PC-9 (cell line): ENCODE data around the gene PSMG4. TPM values are rescaled to one million over a fixed set of nuclear protein-coding genes. Genes with fewer than 3 reads are reported as not detected.

Experiments used
- BruUV-seq: library from RNA; stranded (reverse); fragments of 400-500 nt; replicated peaks from 2 replicates; lab custom pipeline; 2021; lab: Mats Ljungman, UMichigan
- CTCF ChIA-PET: fragments of 300-600 bp; sonication (Branson Sonifier 250); formaldehyde crosslinking; loops from one replicate; lab custom pipeline; 2022; ENCODE audit warnings: antibody characterized with exemption; lab: Charles Lee
- POLR2A ChIA-PET: fragments of 300-600 bp; sonication (Branson Sonifier 250); formaldehyde crosslinking; loops from one replicate; lab custom pipeline; 2022; ENCODE audit warnings: antibody characterized with exemption; ENCODE audit not compliant: unreplicated experiment; lab: Charles Lee
- DNase-seq, 2 experiments: peaks; one replicate each; pipeline versions ENCODE4 v3.0.0 to v3.0.0-alpha.2; 2015 to 2022; ENCODE audit warnings: mixed read lengths in 1 of 2
- H2AFZ ChIP-seq: fragments of 200-600 bp; sonication (generic); 2 replicates; pipeline ENCODE4 v1.8.1; 2017; ENCODE audit warnings: antibody characterized with exemption
- H3F3A ChIP-seq: fragments of 200-600 bp; sonication (generic); 2 replicates; pipeline ENCODE4 v1.8.1; 2017; ENCODE audit warnings: antibody characterized with exemption, mild to moderate bottlenecking, low read depth; ENCODE audit not compliant: insufficient read depth
- H3K27ac ChIP-seq: fragments of 200-600 bp; sonication (generic); 2 replicates; pipeline ENCODE4 v1.6.1; 2016; ENCODE audit warnings: mixed run types
- H3K27me3 ChIP-seq: fragments of 200-600 bp; sonication (generic); 2 replicates; pipeline ENCODE4 v1.6.1; 2016; ENCODE audit warnings: low read depth, mixed run types; ENCODE audit not compliant: insufficient read depth
- H3K36me3 ChIP-seq: fragments of 200-600 bp; sonication (generic); 2 replicates; pipeline ENCODE4 v1.6.1; 2016; ENCODE audit warnings: low read depth, mixed run types
- H3K4me1 ChIP-seq: fragments of 200-600 bp; sonication (generic); replicated peaks from 2 replicates; pipeline ENCODE4 v1.6.1; 2016; ENCODE audit warnings: mixed run types; ENCODE audit not compliant: insufficient read depth
- H3K4me2 ChIP-seq: fragments of 200-600 bp; sonication (generic); 2 replicates; pipeline ENCODE4 v1.6.1; 2017; ENCODE audit warnings: mixed run types
- H3K4me3 ChIP-seq: fragments of 200-600 bp; sonication (generic); 2 replicates; pipeline ENCODE4 v1.6.1; 2016; ENCODE audit warnings: mixed run types
- H3K79me2 ChIP-seq: fragments of 200-600 bp; sonication (generic); 2 replicates; pipeline ENCODE4 v1.6.1; 2017; ENCODE audit warnings: low read depth, mixed run types
- H3K9me2 ChIP-seq: fragments of 200-600 bp; sonication (generic); 2 replicates; pipeline ENCODE4 v1.8.1; 2017; ENCODE audit warnings: mild to moderate bottlenecking; ENCODE audit not compliant: insufficient read depth
- H3K9me3 ChIP-seq: fragments of 200-600 bp; sonication (generic); 2 replicates; pipeline ENCODE4 v1.8.1; 2016; ENCODE audit warnings: low read depth; ENCODE audit not compliant: insufficient read depth
- H4K20me1 ChIP-seq: fragments of 200-600 bp; sonication (generic); 2 replicates; pipeline ENCODE4 v1.8.1; 2017; ENCODE audit not compliant: insufficient read depth
- CTCF ChIP-seq: fragments of 200-600 bp; sonication (generic); conservative IDR thresholded peaks from 2 replicates; pipeline ENCODE4 v1.6.1; 2017; ENCODE audit warnings: mixed run types, antibody characterized with exemption, mild to moderate bottlenecking, moderate library complexity
- EZH2 ChIP-seq: fragments of 200-600 bp; sonication (generic); IDR thresholded peaks from 2 replicates; pipeline ENCODE4 v1.8.0; 2017; ENCODE audit warnings: antibody characterized with exemption, low read depth
- intact Hi-C: fragments of 100-400 bp; cut with micrococcal nuclease; formaldehyde crosslinking; loops from one replicate; pipeline ENCODE4 v1.10.0; 2022; ENCODE audit not compliant: unreplicated experiment
- total RNA-seq: library from RNA; stranded (reverse); gene quantifications from 2 replicates; pipeline ENCODE4 v1.2.3, GENCODE V29; 2021

The PSMG4 gene
- total RNA-seq, 1 experiment from 2014 or later, result 33.8 TPM

- Histone ChIP-seq H3K4me1 (peaks cover 14% of the 10 kb centered on the region), H3K4me3 (no peak overlapping the region), H3K27me3 (no peaks in the 10 kb centered on the region), H2AFZ (no peak overlapping the region), H3K9me2 (no peaks in the 10 kb centered on the region), H3K27ac (no peak overlapping the region), H3K4me2 (no peak overlapping the region), H3K9me3 (no peaks in the 10 kb centered on the region), H3K36me3 (no peaks in the 10 kb centered on the region), H4K20me1 (no peaks in the 10 kb centered on the region), H3K79me2 (no peaks in the 10 kb centered on the region), H3F3A (no peaks in the 10 kb centered on the region; the same call in 1 of the 2 replicates)
- intact Hi-C loops, result no loop called here
- POLR2A ChIA-PET, result no interaction called here
- no peak for TF ChIP-seq CTCF
- TF ChIP-seq EZH2, result no peak
- BruUV-seq, result no TSS peak
- no peak for DNase-seq
- CTCF ChIA-PET, result no interaction called here
Measured at GRCh38 chr6:3213334-3213695, 45.4 kb upstream of the PSMG4 start.

- no peak overlapping the region for H3K4me2 ChIP-seq
- H3K4me3 ChIP-seq, result no peak overlapping the region
- ChIA-PET CTCF (no interaction called here), POLR2A (no interaction called here)
- 0 out of 2 replicates have a peak, but pooled peaks cover 1% of the 10 kb centered on the region for H3K4me1 ChIP-seq
- H3K9me2 ChIP-seq, result no peaks in the 10 kb centered on the region
- no TSS peak for BruUV-seq
- TF ChIP-seq CTCF, result no peak
- no peak for TF ChIP-seq EZH2
- intact Hi-C loops, result no loop called here
- H3K36me3 ChIP-seq, result no peaks in the 10 kb centered on the region
- H3F3A ChIP-seq, result no peaks in the 10 kb centered on the region
- no peak overlapping the region for H2AFZ ChIP-seq
- no peaks in the 10 kb centered on the region for H4K20me1 ChIP-seq
- no peaks in the 10 kb centered on the region for H3K79me2 ChIP-seq
- H3K27ac ChIP-seq, result no peak overlapping the region
- H3K27me3 ChIP-seq, result no peaks in the 10 kb centered on the region
- no peak for DNase-seq
- H3K9me3 ChIP-seq, result no peaks in the 10 kb centered on the region
Measured at GRCh38 chr6:3214898-3215297, 43.8 kb upstream of the PSMG4 start.

DNA sequence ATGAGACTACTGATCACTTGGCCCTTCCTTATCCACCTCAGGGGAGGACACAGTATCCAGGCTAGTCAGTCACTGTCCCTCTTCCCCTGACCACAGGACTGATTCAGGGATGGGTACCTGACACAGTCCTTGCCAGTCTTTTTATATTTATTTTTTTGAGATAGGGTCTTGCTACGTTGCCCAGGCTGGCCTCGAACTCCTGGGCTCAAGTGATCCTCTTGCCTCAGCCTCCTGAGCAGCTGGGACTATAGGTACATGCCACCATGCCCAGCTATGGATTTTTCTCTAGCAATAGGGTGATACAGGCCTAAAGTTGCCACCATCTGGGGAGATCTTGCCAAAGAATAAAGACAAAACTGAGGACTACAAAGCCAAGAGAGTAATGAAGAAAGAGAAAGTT, 41.5 kb upstream of the PSMG4 start:
- no peak for TF ChIP-seq CTCF
- no peak for TF ChIP-seq EZH2
- no peak overlapping the region for H3K27ac ChIP-seq
- no peak overlapping the region for H3K4me2 ChIP-seq
- DNase-seq, result no peak
- no peaks in the 10 kb centered on the region for H4K20me1 ChIP-seq
- H3K27me3 ChIP-seq, result no peaks in the 10 kb centered on the region
- H2AFZ ChIP-seq, result no peak overlapping the region
- no peaks in the 10 kb centered on the region for H3K9me3 ChIP-seq
- intact Hi-C loops, result no loop called here
- CTCF ChIA-PET, result no interaction called here
- H3K4me3 ChIP-seq, result no peak overlapping the region
- POLR2A ChIA-PET, result no interaction called here
- no peaks in the 10 kb centered on the region for H3K79me2 ChIP-seq
- no TSS peak for BruUV-seq
- H3F3A ChIP-seq, result no peaks in the 10 kb centered on the region
- no peaks in the 10 kb centered on the region for H3K4me1 ChIP-seq
- no peaks in the 10 kb centered on the region for H3K36me3 ChIP-seq
- H3K9me2 ChIP-seq, result no peaks in the 10 kb centered on the region
